ENCODE results near the gene GJC1.

The GJC1 gene

DNA sequence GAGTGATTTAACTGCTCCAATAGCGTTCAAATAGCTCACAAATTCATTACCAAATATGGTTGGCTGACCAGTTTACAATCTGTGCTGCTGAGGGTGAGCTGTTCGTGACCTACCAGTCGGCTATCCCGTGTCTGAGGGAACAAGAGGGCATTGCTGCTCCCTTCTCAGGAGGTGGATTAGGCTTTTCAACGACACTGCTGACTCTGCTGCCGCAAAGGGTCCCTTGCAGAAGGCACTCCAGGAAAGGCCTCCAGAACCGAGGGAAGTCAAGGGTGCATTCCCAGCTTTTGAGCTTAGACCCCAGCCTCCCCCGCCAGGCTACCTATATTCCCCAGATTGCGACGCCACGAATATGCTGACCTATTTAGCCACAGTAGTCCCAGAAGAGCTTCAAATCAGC, 32.3 kb downstream of the GJC1 start:
- DNase-seq = no peak

DNA sequence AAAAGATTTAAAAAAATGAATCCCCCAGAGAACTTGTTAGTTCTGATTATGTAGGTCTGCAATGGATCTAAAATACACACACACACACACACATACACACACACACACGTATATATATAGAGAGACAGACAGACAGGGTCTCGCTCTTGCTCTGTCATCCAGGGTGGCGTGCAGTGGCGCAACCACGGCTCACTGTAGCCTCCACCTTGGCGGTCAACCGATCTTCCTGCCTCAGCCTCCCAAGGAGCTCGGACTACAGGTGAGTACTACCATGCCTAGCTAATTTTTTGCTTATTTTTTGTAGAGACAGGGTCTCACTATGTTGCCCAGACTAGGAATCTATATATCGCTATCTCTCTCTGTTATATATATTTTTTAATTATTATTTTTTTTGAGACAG, 33.4 kb downstream of the GJC1 start:
- no peak for DNase-seq

DNA sequence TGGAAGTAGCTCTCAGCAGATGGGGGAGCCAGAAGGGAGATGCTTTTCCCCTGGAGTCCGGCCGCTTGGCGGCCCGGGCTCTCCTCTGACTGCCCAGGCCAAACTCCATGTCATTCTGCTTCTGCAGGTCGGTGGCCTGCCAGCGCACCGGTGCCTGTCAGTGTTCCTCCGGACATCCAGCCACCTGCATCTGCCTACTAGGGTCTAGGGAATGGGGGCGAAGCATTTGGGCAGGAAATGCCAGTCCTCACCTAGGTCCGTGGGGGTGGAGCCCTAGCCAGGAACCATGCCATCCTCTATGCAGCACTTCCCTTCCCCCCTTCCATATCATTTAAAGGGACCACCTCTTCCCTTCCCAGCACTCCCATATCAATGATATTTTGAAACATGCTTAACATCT, 34.2 kb downstream of the GJC1 start:
- peak in 1 of 2 experiments; percentile 28 for DNase-seq

DNA sequence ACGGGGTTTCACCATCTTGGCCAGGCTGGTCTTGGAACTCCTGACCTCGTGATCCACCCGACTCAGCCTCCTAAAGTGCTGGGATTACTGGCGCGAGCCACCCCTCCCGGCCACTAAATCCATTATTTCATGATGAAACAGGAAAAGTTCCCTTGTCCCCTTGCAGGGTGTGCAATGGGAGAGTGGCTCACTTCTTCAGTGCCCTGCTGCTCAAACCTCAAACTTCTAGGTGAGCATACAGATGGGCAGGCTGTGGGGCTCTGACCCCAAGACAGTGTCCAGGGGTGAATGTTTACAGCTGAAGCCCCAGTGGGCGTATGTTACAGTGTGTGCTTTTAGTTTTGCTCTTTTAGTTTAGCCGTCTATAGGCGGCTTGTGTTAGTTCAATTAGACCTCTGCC, 34.7 kb downstream of the GJC1 start:
- no peak for DNase-seq

DNA sequence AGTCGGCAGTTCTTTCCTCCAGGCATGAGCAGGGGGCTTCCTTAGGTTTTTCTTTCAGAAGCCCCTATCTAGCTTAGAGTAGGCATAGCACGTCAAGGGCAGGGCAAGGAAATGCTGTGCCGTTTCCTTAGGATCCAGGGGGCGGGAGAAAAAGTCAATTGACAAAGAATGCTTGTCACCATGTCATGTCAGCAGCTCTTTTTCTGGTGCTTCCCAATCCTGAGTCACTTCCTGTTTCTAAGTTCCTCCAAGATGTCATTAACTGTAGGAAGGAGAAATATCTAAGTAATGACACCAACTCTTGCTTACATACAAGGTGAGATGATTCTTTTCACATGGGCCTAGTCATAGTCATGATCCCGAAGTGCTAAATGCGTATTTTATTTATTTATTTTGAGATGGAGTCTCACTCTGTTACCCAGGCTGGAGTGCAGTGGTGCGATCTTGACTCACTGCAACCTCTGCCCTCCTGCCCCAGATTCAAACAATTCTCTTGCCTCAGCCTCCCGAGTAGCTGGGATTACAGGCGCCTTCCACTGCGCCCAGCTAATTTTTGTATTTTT, 35.2 kb downstream of the GJC1 start:
- no peak for DNase-seq

DNA sequence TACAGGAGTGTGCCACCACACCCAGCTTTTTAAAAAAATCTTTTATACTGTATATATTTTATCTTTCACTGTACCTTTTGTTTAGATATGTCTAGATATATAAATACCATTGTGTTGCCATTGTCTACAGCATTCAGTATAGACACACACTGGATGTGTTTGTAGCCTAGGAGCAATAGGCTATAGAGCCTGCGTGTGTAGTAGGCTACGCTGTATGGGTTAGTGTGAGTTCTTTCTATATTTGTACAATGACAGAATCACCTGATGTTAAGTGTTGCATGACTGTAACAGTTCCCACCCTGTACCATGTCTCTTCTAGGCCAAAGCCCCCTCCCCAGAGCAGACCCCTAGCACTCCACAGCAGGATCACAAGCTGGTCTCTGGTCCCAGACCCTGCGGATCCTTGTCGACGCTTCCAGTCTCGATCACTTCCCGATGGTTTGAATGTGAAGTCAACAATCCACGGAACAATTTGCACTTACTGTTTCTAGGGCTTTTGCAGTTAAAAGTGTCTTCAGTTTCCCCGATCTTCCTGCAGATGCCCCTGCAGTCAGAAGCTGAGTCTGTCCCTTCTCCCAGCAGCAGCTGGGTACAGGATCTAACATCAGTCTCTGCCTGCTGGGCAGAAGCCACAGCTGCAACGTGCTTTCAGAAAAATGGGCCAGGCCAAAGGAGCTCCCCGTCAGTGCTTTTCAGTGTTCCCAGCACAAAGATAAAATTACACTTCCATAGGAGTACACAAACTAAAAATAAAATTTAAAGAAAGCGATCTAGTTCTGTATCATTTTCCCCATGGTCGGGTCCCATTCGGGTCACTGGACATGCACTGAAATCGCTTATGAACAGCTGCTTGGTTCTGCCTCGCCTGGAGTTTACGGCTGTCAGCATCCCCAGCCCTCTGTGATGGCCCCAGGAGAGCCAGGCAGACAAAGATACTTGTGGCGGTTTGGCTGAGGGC, 35.9 kb downstream of the GJC1 start:
- no peak for DNase-seq

DNA sequence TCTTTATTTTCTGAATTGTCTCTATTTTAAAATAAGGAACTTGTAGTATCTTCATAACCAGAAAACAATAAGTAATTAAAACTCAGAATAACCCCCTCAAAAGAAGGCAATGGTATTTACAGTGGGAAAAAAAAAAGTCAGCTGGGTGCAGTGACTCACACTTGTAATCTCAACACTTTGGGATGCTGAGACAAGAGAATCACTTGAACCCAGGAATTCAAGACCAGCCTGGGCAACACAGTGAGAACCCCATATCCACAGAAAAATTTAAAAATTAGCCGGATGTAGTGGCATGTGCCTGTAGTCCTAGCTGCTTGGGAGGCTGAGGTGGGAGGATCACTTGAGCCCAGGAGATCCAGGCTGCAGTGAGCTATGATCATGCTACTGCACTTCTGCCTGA, 37.8 kb downstream of the GJC1 start:
- DNase-seq = no peak

DNA sequence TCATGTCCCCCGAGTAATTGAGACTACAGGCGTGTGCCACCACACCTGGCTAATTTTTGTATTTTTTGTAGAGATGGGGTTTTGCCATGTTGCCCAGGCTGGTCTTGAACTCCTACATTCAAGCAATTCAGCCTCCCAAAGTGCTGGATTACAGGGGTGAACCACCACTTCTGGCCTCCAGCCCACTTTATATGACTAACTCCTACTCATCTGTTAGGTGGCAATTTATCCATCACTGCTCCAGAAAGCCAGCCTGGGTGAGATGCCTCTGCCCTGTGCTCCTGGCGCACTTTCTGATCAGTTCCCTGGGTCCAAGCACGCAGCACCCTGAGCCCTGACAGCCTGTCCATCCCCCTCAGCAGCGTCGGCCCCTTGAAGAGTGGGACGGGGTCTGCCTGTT, 41.9 kb downstream of the GJC1 start:
- DNase-seq = no peak

DNA sequence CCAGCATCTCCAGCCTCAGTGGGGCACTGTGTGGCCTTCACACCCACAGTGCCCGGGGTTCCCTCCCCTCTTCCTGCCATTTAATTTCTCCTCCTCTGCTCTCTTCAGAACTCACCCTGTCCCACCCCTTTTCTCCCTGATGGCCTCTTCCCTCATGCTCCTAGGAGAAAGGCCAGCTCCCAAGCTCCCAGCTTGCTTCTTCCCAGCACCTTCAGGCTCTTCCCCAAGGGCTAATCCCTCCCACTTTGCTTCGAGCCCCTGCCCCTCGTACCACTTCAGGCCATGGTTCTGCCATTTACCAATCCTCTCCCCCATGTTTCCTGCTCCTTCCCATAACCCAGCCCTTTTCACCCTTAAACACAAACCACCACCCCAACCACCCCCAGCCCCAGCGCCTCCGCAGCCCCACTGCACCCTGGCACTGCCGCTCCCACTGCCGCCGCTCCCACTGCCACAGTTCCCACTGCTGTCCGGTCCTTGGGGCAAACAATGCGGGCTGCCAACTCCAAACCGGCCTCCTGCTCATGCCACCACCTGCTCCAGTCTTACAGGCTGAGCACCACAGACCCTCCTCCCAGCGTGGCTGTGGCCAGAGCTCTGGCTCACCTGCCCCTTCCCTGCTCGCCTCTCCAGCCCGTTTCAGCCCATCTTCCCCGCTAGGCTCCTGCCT, 42.7 kb downstream of the GJC1 start:
- peak; percentile 29 to 54 for DNase-seq

DNA sequence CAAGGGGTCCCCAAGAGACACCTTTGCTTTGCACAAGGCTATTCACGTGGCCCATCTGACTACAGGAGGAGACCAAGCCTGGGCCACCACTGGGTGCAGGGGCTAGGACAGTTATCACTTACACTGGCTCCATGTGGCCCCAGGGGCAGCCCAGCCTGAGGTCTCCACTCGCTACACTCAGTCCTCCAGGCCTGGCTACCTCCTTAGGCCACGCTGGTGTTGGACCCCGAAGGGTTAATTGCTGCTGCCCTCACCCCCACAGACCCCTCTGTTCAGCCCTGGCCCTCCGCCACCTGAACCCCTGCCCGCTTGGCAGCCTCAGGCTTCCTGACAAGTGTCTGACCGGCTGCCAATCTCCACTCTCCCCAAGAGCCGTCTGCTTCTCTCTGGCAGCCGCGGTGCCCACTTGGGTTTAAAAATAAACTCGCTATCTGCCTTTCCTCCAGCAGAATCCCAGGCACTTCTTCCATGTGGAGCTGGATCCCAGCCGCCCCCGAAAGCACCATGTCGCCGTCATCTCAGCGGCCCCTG, 43.5 kb downstream of the GJC1 start:
- DNase-seq = peak in 1 of 2 experiments; percentile 74

DNA sequence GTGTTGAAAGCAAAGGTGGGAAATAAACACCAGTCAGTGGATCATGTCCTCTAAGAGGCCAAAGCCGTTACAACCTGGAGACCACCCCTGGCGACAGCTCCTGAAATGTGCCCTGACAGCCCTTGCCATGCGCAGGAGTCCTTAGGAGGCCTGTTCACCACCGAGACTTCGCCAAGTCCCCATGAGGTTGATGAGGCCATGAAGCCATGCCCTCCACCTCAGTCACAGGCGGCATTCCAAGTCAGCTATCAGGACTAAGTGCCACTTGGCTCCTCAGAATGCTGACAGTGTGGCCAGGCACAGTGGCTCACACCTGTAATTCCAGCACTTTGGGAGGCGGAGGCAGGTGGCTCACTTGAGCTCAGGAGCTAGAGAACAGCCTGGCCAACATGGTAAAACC, 44.2 kb downstream of the GJC1 start:
- DNase-seq = peak in 1 of 2 experiments; percentile 24

DNA sequence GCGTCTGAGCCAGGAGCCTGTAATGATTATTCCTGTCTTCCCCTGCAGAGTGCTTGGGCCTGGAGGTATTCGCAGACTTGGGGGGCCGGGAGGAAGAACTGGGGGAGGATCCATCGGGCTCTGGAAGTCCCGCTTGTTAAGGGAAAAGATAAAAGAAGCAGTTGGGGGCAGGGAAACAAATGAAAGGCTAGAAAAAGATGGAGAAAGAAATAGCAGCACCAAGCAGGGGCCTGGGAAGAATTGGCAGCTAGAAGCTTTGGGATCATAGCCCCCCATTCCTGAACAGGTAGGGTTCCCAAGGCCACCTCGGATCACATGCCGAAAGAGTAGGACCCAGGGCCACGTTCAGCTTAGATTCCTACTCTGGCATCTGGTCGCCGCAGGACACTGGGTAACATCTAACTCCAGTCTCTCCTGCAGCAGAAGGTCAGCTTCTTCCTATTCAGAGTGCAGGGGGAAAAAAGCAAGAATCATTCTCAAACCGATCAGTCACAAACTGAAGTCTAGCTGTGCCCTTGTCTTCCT, 47.7 kb downstream of the GJC1 start:
- no peak for DNase-seq

DNA sequence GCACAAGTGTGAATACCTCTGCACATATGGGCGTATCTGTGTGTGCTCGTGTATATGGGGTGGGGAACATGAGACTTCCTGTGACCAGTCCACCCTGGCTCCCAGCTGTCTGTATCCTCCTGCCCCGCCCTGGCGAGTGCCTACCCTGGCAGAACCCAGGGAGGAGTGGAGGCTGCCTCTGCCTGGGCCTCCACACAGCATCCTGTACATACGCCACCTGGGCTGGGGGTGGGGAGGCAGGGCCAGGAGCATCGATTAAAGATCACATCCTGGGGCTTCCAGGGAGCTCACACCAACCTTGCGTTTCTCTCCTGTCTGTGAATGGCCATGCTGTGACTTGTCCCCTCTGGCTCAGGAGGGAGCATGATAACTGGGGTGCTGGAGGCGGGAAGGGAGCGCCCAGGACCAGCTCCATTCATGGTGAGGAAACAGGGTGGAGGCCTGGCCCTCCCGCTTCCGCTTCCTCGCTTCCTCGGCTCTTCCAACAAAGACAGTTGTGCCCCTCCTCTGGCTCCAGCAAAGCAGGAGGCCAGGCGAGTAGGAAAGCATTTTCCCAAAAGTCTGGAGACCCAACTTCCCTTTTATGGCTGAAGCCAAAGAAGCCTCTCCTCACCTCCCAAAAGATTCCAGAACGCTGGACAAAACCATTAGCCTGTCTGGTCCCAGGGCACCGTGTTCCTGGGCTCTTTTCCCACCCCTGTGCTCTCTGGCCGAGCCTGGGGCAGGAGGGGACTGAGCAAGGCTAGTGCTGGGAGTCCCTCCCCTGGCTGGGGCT, 48.3 kb downstream of the GJC1 start:
- no peak for DNase-seq

DNA sequence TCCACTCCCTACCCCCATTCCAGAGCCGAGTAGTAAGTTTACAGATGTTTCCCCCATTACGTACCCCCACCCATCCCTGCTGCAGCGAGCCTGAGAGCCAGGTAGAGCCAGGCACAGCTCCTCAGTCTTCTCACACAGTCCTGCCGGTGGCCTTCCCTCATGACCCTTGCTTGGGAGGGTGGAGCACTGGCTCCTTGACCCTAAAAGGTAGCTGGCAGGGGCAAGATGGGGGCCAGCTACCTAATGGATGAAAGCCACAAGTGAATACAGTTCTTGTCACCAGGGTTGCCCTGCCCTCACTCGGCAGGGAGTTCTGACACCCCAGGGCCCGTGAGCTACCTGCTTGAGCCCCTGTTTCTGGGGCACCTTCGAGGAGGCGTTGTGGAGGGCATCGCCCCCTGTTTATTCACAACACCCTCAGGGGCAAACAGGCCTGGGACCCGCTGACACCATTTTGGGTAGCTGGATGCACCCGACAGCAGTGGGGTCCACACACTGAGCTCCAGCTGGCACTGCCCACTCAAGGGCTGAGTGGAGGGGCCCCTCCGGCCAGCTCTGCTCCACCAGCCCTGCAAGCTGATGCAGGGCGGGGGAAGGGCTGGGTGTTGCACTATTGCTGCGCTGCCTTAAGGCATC, 49.1 kb downstream of the GJC1 start:
- no peak for DNase-seq

DNA sequence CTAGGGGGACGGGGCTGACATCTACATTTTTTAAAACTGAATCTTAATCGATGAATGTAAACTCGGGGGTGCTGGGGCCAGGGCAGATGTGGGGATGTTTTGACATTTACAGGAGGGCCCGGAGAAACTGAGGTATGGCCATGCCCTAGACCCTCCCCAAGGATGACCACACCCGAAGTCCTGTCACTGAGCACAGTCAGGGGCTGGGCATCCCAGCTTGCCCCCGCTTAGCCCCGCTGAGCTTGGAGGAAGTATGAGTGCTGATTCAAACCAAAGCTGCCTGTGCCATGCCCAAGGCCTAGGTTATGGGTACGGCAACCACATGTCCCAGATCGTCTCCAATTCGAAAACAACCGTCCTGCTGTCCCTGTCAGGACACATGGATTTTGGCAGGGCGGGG, 49.9 kb downstream of the GJC1 start:
- DNase-seq = no peak

DNA sequence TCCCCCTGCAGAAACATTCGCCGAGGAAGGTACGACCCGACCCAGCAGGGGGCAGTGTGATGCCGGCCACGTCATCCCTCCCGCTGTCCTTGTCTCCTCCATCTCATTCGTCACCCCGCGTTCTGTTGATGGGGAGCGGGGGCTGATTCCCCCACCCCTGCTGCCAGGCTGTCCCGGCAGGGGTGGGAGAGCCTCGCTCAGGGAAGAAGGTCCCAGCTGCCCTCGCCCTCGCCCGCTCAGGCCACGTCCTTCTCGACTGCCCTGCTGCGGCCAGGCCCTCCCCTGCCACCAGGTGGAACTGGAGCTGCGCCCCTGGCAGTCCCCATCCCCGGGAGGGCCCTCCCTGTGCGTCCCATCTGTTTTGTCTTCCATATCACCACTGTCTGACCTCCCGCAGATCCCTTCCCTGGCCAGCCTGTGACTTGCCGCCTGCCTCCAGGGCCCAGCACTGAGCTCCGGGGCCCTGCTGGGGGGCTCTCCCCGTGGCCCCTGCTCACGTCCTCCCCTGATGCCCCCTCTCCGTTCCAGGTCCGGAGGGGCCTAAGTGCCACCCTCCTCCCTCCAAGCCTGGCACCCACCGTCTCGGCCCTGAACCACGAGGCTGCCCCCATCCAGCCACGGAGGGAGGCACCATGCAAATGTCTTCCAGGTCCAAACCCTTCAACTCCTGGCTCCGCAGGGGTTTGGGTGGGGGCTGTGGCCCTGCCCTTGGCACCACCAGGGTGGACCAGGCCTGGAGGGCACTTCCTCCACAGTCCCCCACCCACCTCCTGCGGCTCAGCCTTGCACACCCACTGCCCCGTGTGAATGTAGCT, 50.7 kb downstream of the GJC1 start:
- peak in 1 of 2 experiments; percentile 37 for DNase-seq

DNA sequence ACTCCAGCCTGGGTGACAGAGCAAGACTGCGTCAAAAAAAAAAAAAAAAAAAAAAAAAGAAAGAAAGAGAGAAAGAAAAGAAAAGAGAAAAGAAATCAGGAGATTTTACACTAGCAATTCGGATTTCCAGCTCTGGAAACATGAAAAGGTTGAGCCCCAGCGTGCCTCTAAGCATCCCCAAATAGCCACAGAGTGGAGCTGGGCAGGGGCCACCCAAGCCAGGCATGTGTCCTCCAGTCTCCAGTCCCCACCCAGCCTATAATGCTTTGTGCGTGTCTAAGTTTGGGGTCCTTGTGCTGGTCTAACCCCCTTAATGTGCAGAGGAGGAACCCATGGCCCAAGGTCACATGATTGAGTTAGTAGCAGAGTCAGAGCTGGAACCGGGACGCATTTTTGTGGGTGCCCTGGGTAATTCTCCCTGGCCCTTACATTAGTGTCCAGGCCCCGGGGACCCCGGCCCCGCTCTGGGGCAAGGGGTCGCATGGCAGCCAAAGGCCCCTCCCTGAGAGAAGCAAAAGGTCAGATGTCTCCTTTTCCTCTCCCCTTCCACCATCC, 51.4 kb downstream of the GJC1 start:
- no peak for DNase-seq

DNA sequence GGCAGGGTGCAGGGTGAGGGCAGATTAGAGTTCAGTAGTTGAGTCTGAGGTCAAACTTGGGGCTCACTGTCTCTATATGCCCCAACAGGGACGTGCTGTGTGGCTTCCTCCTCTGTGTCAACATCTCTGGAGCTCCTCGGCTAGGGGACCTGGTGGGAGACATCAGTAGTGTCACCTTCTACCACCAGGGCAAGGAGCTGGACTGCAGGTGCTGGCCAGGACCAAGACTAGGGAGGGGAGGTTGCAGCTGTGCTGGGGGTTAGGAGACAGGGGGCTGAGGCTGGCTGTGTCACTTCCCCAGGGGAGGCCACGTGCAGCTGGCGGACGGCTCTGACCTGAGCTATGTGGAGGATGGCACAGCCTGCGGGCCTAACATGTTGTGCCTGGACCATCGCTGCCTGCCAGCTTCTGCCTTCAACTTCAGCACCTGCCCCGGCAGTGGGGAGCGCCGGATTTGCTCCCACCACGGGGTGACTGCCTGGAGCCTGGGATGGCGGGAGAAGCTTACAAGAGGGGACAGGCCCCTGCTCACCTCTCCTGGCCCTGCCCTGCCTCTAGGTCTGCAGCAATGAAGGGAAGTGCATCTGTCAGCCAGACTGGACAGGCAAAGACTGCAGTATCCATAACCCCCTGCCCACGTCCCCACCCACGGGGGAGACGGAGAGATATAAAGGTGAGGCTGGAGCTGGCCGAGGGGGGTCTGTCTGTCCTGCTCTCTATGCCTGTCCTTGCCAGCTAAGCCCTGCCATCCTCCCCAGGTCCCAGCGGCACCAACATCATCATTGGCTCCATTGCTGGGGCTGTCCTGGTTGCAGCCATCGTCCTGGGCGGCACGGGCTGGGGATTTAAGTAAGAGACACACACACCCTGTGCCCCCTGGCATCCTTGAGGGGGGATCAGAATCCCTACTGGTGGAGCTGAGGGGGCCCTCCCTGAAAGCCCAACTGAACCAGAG, 52.4 kb downstream of the GJC1 start:
- DNase-seq = no peak

DNA sequence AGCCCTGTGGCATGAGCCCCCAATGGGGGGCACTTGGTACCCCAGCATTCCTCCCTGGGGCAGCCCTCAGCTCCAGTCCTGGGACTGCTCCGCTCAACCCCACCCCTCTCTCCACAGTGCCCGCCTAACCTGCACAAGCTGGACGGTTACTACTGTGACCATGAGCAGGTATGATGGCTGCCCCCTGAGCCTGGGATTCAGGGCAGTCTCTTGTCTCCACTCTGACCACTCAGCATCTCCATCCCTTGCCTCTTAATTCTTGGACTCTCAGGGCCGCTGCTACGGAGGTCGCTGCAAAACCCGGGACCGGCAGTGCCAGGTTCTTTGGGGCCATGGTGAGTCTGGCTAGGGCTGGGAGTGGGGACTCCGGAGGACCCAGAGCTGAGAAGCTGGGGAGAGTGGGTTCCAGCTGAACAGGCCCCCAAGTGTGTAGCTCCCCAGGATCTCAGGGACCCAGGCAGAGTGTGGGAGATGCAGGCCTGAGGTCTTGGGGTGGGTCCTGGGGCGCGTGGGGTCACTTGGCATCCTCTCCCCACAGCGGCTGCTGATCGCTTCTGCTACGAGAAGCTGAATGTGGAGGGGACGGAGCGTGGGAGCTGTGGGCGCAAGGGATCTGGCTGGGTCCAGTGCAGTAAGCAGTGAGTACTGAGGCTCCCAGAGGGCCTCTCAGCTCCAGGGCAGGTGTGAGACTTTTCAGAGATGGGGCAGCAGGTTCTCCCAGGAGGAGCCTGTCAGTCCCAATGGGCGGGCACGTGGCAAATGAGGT, 53.3 kb downstream of the GJC1 start:
- no peak for DNase-seq
